ENCODE data around the gene SENP6.
"Not testable (repeated sequence)": the region's sequence is repeated elsewhere in the genome, so short reads cannot be mapped to it uniquely, and the experiment has no call there.

SENP6 gene

GRCh38 chr6:75691012-75691411 is 89.3 kb downstream of the SENP6 start:
- ATAC-seq = no peak; the same call in 2 of the 3 replicates
- TF ChIP-seq TSHZ2 (CRISPR knock-in tag; IDR thresholded peaks at IDR 0.05) = no peak
- no peak for TF ChIP-seq TOX (CRISPR knock-in tag; IDR thresholded peaks at IDR 0.05; ENCODE audit: borderline replicate concordance)

DNA sequence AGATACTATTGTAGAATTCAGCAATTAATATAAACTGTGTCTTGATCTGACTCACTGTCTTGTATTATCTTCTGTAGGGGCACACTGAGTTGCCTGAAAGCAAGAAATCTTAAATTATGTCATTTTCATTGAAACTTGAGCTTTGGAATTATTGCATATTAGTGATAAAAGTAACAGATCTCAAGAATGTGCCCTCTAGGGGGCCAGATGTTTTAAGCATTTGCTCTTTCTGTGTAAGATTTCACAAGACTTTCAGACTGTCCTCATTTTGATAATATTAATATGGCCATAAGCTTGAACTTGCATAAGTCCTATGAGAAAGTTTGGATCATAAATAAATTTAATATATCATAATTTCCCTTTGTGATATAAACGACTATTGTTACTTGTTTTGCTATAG is 91.9 kb downstream of the SENP6 start:
- ATAC-seq = no peak; the same call in 2 of the 3 replicates
- TF ChIP-seq RARB (CRISPR knock-in tag; IDR thresholded peaks at IDR 0.05) (no peak), POU6F1 (CRISPR knock-in tag; IDR thresholded peaks at IDR 0.05; ENCODE audit: borderline replicate concordance, low read depth) (no peak), ZNF8 (CRISPR knock-in tag; IDR thresholded peaks at IDR 0.05) (no peak), ZNF70 (CRISPR knock-in tag; IDR thresholded peaks at IDR 0.05) (no peak), OSR1 (CRISPR knock-in tag; IDR thresholded peaks at IDR 0.05) (no peak), ZFP3 (CRISPR knock-in tag; IDR thresholded peaks at IDR 0.05) (no peak), GLIS3 (CRISPR knock-in tag; IDR thresholded peaks at IDR 0.05) (no peak)
- TF ChIP-seq, protein P1, sequence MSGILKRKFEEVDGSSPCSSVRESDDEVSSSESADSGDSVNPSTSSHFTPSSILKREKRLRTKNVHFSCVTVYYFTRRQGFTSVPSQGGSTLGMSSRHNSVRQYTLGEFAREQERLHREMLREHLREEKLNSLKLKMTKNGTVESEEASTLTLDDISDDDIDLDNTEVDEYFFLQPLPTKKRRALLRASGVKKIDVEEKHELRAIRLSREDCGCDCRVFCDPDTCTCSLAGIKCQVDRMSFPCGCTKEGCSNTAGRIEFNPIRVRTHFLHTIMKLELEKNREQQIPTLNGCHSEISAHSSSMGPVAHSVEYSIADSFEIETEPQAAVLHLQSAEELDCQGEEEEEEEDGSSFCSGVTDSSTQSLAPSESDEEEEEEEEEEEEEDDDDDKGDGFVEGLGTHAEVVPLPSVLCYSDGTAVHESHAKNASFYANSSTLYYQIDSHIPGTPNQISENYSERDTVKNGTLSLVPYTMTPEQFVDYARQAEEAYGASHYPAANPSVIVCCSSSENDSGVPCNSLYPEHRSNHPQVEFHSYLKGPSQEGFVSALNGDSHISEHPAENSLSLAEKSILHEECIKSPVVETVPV (CRISPR knock-in tag; IDR thresholded peaks at IDR 0.05) = no peak

DNA sequence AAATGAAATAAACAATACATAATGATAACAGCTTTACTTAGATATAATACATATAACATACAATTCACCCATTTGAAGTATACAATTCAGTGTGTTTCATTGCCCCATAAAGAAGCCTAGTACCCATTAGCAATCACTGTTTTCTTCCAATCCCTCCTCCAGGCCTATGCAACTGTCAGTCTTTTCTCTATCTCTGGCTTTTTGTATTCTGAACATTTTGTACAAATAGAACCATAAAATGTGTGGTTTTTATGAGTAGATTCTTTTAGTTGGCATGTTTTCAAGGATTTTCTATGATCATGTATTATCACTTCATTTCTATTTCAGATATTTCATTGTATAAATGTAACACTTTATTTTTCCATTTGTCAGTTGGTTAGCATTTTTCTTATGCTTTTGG is 92.7 kb downstream of the SENP6 start:
- ATAC-seq = no peak
- TF ChIP-seq TOX (CRISPR knock-in tag; IDR thresholded peaks at IDR 0.05; ENCODE audit: borderline replicate concordance) = no peak
- TF ChIP-seq PPARA (CRISPR knock-in tag; IDR thresholded peaks at IDR 0.05; ENCODE audit: borderline replicate concordance) = no peak
- no peak for TF ChIP-seq BACH2 (CRISPR knock-in tag; IDR thresholded peaks at IDR 0.05; ENCODE audit: borderline replicate concordance)
- TF ChIP-seq ZNF8 (CRISPR knock-in tag; IDR thresholded peaks at IDR 0.05) = no peak
- no peak for TF ChIP-seq ZNF565 (CRISPR knock-in tag; conservative IDR thresholded peaks at IDR 0.05; ENCODE audit: low read depth)
- TF ChIP-seq, protein P1 (CRISPR knock-in tag; IDR thresholded peaks at IDR 0.05) = no peak
- TF ChIP-seq OSR1 (CRISPR knock-in tag; IDR thresholded peaks at IDR 0.05) = no peak
- TF ChIP-seq ZC3H10 (CRISPR knock-in tag; IDR thresholded peaks at IDR 0.05) = no peak
- TF ChIP-seq ARNTL (CRISPR knock-in tag; IDR thresholded peaks at IDR 0.05; ENCODE audit: borderline replicate concordance, low read depth) = no peak
- no peak for TF ChIP-seq TSHZ2 (CRISPR knock-in tag; IDR thresholded peaks at IDR 0.05)
- no peak for TF ChIP-seq ISL1 (CRISPR knock-in tag; IDR thresholded peaks at IDR 0.05)
- TF ChIP-seq CREB5 (CRISPR knock-in tag; IDR thresholded peaks at IDR 0.05; ENCODE audit: low read depth) = no peak
- no peak for TF ChIP-seq RARB (CRISPR knock-in tag; IDR thresholded peaks at IDR 0.05)

DNA sequence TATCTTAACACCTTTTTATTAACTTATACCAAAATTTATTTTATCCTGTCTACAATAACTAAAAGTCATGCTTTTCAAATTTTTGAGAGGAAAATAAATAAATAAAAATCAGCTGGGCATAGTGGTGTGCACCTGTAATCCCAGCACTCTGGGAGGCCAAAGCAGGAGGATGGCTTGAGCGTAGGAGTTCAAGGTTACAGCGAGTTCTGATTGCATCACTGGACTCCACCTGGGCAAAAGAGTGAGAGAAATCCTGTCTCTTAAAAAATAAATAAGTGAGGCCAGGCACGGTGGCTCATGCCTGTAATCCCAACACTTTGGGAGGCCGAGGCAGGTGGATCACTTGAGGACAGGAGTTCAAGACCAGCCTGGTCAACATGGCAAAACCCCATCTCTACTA is 106.7 kb downstream of the SENP6 start:
- not testable (repeated sequence) for ATAC-seq
